Stomach smooth muscle (tissue), 2 donors: Measurements from ENCODE around the gene ETV3.

Experiments
- H3K27ac ChIP-seq: one replicate; pipeline ENCODE4 v1.7.0; 2013; ENCODE audit warnings: mild to moderate bottlenecking, low read length, inconsistent platforms
- H3K27me3 ChIP-seq, 2 donors: one replicate each; pipeline ENCODE4 v1.7.0; 2013; ENCODE audit warnings: low read length in 2 of 2; ENCODE audit not compliant: insufficient read depth in 2 of 2, control insufficient read depth in 1 of 2
- H3K36me3 ChIP-seq, 2 donors: one replicate each; pipeline ENCODE4 v1.7.0; 2013; ENCODE audit warnings: low read length in 2 of 2; ENCODE audit not compliant: control insufficient read depth in 2 of 2, insufficient read depth in 2 of 2
- H3K4me1 ChIP-seq: one replicate; pipeline ENCODE4 v1.7.0; 2013; ENCODE audit warnings: low read length; ENCODE audit not compliant: control insufficient read depth, insufficient read depth
- H3K4me3 ChIP-seq, 2 donors: one replicate each; pipeline ENCODE4 v1.7.0; 2013; ENCODE audit warnings: low read length in 2 of 2
- H3K9ac ChIP-seq, 2 donors: one replicate each; pipeline ENCODE4 v1.7.0; 2013; ENCODE audit warnings: low read length in 2 of 2, mild to moderate bottlenecking in 1 of 2
- H3K9me3 ChIP-seq, 2 donors: one replicate each; pipeline ENCODE4 v1.7.0; 2013; ENCODE audit warnings: low read length in 2 of 2; ENCODE audit not compliant: control insufficient read depth in 2 of 2
- donor health status: healthy.
- donor health status: Pancreatic carcinoma.

The ETV3 gene

DNA sequence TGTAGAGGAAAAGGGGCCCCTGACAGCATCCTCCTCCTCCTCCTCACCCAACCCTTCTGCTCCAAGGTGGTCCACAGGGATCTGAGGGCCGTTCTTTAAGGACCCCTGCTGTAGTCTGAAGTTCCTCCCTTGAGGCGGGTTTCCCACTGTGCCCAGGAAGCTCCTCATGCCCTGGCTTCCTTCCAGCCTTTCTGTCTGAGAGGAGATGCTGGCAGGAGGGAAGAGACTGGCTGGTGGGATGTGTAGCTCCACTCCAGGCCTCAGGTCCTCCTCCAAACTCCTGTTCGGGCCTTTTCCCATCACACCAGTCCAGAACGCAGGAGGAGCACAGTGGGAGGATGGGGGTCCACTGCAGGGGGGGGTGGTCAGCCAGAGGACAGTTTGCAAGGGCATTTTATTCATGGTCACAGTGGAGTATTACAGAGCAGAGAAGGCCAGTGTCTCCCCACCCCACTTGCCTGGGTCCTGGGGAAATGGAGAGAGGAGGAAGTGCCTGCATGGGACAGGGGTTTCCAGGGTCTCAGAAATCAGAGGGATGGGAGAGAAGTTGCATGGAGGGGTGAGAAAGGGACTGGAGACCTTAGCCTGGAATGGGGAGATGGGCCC lies 46.4 kb downstream of the ETV3 start:
- Histone ChIP-seq H3K4me1 (peaks cover 5% of the 10 kb centered on the region), H3K4me3 (no peak overlapping the region), H3K27ac (no peak overlapping the region), H3K9me3 (no peaks in the 10 kb centered on the region), H3K9ac (no peak overlapping the region), H3K36me3 (no peaks in the 10 kb centered on the region), H3K27me3 (no peaks in the 10 kb centered on the region)

DNA sequence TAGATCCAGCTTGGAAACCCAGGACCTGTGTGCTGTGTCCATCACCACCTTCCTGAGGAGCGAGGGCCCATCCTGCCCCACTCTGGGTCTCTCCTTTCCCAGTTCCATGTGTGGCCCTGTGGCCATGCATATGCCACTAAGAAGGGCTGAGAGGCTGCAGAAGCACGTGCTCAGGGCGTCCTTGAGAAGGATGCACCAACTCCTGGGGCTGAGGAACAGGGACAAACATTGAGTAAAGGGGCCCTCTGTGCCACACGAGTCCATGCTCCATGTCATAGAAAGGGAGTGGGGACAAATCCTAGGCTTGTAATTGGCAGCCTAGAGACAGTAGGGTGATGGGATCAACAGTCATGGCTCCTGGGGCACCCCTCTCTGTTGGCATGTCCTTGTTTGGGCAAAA lies 47.0 kb downstream of the ETV3 start:
- H3K27ac ChIP-seq: no peak overlapping the region
- peaks cover 5% of the 10 kb centered on the region for H3K4me1 ChIP-seq
- H3K27me3 ChIP-seq: no peaks in the 10 kb centered on the region

DNA sequence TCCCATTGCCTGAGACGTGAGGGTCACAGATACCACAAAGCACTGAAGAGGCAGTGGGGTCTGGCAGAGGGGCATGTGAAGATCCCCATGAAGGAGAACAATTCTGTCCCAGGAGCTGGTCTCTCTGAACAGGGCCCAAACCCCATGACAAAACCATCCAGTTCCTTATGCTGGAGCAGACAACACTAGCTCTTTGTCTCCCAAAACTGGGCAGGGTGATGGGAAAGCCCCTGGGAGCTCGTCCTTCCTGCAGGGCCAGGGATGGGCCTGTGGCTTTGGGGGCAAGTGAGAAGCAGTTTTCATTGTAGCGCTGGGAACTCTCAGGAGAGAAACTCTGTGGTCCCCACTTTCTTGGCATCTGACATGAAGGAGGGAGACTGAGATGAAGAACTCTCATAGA lies 47.4 kb downstream of the ETV3 start:
- Histone ChIP-seq H3K9ac (no peak overlapping the region), H3K27me3 (no peaks in the 10 kb centered on the region), H3K36me3 (no peaks in the 10 kb centered on the region), H3K9me3 (no peaks in the 10 kb centered on the region), H3K4me1 (peaks cover 5% of the 10 kb centered on the region), H3K4me3 (no peak overlapping the region), H3K27ac (no peak overlapping the region)

More for the DNA sequence above, 47.0 kb downstream of the ETV3 start:
- Histone ChIP-seq H3K36me3 (no peaks in the 10 kb centered on the region), H3K9ac (no peak overlapping the region), H3K9me3 (no peaks in the 10 kb centered on the region), H3K4me3 (no peak overlapping the region)

DNA sequence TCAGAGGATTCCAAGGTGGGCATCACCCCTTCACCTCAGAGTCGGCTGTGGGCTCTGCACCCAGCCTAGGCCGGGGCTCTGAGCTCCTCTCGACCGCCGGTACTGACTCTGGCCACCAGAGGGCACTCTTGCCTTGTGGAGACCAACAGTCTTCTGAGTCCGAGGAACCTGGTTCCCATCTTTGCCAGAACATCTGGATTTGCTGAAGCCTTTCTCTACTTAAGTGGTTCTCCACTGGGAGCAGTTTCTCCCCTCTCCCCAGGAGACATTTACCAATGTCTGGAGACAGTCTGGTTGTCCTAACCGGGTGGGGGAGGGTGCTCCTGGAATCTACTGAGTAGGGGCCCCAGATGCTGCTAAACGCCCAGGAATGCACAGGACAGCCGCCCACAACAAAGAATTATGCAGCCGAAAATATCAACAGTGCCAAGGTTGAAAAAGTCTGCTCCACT lies 48.0 kb downstream of the ETV3 start:
- H3K27ac ChIP-seq: no peak overlapping the region
- H3K9me3 ChIP-seq: no peaks in the 10 kb centered on the region
- no peaks in the 10 kb centered on the region for H3K27me3 ChIP-seq
- peaks cover 5% of the 10 kb centered on the region for H3K4me1 ChIP-seq
- H3K9ac ChIP-seq: no peak overlapping the region
- H3K4me3 ChIP-seq: no peak overlapping the region
- H3K36me3 ChIP-seq: no peaks in the 10 kb centered on the region

DNA sequence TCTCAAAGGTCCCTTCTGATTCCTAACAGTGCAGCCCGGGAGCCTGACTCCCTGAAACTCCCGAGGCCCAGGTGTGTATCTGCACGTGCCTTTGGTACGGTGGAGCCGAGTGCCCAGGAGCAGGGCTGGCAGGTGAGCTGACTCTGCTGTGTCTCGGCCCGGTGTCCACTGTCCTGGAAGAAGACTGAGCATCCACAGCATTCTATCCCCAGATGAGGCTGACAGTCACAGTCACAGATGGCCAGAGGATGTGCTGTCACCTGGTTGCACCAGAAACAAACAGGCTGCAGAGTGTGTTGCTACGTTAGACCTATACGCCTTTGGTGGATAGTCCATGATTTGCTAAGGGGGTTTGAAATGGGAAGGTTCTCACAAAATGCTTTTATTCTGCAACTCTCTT lies 48.4 kb downstream of the ETV3 start:
- no peaks in the 10 kb centered on the region for H3K9me3 ChIP-seq
- H3K36me3 ChIP-seq: no peaks in the 10 kb centered on the region
- no peaks in the 10 kb centered on the region for H3K27me3 ChIP-seq
- no peak overlapping the region for H3K27ac ChIP-seq
- peaks cover 5% of the 10 kb centered on the region for H3K4me1 ChIP-seq
- no peak overlapping the region for H3K9ac ChIP-seq
- no peak overlapping the region for H3K4me3 ChIP-seq

DNA sequence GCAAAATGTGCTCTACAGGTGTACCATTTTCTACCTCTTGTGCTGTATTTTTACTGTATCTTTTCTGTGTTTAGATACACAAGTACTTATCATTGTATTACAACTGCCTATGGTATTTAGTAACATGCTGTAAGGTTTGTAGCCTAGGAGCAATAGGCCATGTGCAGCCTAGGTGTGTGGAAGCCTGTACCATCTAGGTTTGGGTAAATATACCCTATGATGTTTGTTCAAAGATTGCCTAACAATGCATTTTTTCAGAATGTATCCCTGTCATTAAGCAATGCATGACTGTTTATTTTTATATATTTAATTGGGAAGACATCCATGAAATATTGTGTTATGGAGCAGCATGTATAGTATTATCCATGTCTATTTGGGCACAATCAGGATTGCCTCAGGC lies 49.6 kb downstream of the ETV3 start:
- H3K9ac ChIP-seq: no peak overlapping the region
- H3K27ac ChIP-seq: no peak overlapping the region
- H3K4me1 ChIP-seq: peaks cover 5% of the 10 kb centered on the region
- H3K9me3 ChIP-seq: no peaks in the 10 kb centered on the region
- no peak overlapping the region for H3K4me3 ChIP-seq
- H3K27me3 ChIP-seq: no peaks in the 10 kb centered on the region
- no peaks in the 10 kb centered on the region for H3K36me3 ChIP-seq

DNA sequence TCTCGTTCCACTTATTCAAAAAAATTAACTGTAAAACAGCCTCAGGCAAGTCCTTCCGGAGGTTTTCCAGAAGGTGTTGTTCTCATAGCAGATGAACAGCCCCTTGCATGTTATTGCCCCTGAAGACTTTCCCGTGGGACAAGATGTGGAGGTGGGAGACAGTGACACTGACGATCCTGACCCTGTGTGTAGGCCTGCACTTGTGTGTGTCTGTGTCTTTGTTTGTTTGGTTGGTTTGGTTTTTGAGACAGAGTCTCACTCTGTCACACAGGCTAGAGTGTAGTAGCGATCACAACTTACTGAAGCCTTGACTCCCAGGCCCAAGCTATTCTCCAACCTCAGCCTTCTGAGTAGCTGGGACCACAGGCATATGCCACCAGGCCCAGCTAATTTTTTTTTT lies 51.2 kb downstream of the ETV3 start:
- H3K27me3 ChIP-seq: no peaks in the 10 kb centered on the region
- no peak overlapping the region for H3K27ac ChIP-seq
- H3K4me1 ChIP-seq: no peaks in the 10 kb centered on the region
- H3K36me3 ChIP-seq: no peaks in the 10 kb centered on the region
- H3K4me3 ChIP-seq: no peak overlapping the region
- no peaks in the 10 kb centered on the region for H3K9me3 ChIP-seq
- no peak overlapping the region for H3K9ac ChIP-seq

DNA sequence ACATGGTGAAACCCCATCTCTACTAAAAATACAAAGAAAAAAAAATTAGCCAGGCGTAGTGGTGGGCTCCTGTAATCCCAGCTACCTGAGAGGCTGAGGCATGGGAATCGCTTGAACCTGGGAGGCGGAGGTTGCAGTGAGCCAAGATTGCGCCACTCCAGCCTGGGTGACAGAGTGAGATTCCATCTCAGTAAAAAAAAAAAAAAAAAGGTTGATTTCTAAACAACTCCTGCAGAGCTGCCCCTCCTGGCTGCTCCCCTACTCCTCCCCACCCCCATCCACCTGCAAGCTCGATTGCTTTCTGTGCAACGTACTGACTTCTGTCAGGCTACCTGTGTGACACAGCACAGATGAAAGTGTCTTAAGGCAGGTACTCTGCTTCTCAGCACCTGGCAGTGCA lies 51.9 kb downstream of the ETV3 start:
- Histone ChIP-seq H3K4me1 (no peaks in the 10 kb centered on the region), H3K4me3 (no peak overlapping the region), H3K9me3 (no peaks in the 10 kb centered on the region), H3K27me3 (no peaks in the 10 kb centered on the region), H3K27ac (no peak overlapping the region), H3K9ac (no peak overlapping the region), H3K36me3 (no peaks in the 10 kb centered on the region)

DNA sequence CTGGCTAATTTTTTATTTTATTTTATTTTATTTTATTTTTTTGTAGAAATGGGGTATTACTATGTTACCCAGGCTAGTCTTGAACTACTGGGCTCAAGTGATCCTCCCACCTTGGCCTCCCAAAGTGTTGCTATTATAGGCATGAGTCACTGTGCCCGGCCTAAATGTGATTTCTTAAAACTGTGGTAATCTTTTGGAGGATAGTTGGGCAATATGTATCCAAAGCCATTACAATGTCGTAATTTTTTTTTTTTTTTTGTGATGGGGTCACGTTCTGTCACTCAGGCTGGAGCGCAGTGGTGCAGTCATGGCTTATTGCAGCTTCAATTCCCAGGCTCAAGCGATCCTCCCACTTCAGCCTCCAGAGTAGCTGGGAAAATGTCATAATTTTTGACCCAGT lies 52.8 kb downstream of the ETV3 start:
- Histone ChIP-seq H3K9me3 (no peaks in the 10 kb centered on the region), H3K4me1 (no peaks in the 10 kb centered on the region), H3K36me3 (no peaks in the 10 kb centered on the region), H3K4me3 (no peak overlapping the region), H3K27me3 (no peaks in the 10 kb centered on the region), H3K27ac (no peak overlapping the region), H3K9ac (no peak overlapping the region)

DNA sequence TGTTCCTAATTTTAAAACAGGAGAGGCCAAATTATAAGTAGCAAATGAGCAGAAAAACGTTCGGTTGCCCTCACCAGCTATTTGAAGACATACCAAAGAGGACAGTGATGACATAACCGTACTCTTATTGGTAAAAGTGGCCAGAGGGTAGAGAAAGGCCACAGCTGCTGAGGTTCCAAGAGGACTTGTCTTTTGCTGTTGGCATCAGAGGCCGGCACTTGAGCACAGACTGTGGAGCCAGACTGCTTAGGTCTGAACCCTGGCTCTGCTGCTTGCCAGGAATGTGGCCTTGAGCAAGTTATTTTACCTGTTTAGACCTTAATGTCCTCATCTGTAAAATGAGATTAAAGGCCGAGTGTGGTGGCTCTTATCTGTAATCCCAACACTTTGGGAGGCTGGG lies 53.5 kb downstream of the ETV3 start:
- no peak overlapping the region for H3K27ac ChIP-seq
- no peaks in the 10 kb centered on the region for H3K36me3 ChIP-seq
- no peak overlapping the region for H3K4me3 ChIP-seq
- H3K4me1 ChIP-seq: no peaks in the 10 kb centered on the region
- no peak overlapping the region for H3K9ac ChIP-seq
- no peaks in the 10 kb centered on the region for H3K9me3 ChIP-seq
- H3K27me3 ChIP-seq: no peaks in the 10 kb centered on the region

DNA sequence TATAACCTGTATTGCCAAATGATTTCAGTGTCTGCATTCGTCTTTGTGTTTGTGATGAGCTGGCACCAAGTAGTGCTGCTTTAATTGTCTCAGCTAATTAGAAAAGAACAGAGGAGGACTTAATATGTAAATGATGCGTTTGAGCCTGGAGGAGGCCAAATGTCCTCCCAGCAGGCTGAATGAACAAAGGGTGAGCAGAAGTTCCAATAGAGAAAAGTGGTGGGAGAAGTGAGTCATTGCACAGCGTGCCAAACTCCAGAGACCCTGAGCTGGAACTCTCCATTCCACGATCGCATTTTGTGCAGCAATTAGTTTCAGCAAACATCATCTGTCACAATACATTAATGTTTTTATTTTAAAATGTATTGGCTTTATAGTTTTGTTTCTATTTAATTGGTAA lies 56.5 kb downstream of the ETV3 start:
- no peaks in the 10 kb centered on the region for H3K36me3 ChIP-seq
- no peaks in the 10 kb centered on the region for H3K4me1 ChIP-seq
- H3K9me3 ChIP-seq: no peaks in the 10 kb centered on the region
- H3K27me3 ChIP-seq: peaks cover 0 to 2% of the 10 kb centered on the region in 2 donors
- no peak overlapping the region for H3K9ac ChIP-seq
- H3K27ac ChIP-seq: no peak overlapping the region
- H3K4me3 ChIP-seq: no peak overlapping the region
